HepG2 (cell line): Measurements from ENCODE around the gene MRPS34. TPM values are rescaled to one million over a fixed set of nuclear protein-coding genes. Genes with fewer than 3 reads are reported as not detected.

Experiments used
- AKNA ChIP-seq: sonication (generic); formaldehyde crosslinking; IDR thresholded peaks from 2 replicates; pipeline ENCODE4 v1.4.0; 2020; ENCODE audit warnings: missing genetic modification reagents, borderline replicate concordance
- ARID2 ChIP-seq: sonication (generic); formaldehyde crosslinking; IDR thresholded peaks from 2 replicates; pipeline ENCODE4 v1.8.1; 2022; ENCODE audit warnings: mild to moderate bottlenecking, missing genetic modification reagents, borderline replicate concordance
- GTF2F1 ChIP-seq: fragments of 150-350 bp; IDR thresholded peaks from 2 replicates; pipeline ENCODE4 v1.6.1; 2014; ENCODE audit warnings: low read length
- HNF4G ChIP-seq, 2 experiments: sonication (generic) in 1 of 2; formaldehyde crosslinking in 1 of 2; IDR thresholded peaks; 2 replicates each; pipeline versions ENCODE4 v1.4.0 to v1.6.1; 2011 to 2020; ENCODE audit warnings: borderline replicate concordance in 2 of 2, low read depth in 2 of 2, mild to moderate bottlenecking in 2 of 2, low read length in 1 of 2, missing genetic modification reagents in 1 of 2, moderate library complexity in 1 of 2
- KLF15 ChIP-seq: sonication (generic); formaldehyde crosslinking; IDR thresholded peaks from 2 replicates; pipeline ENCODE4 v1.8.1; 2023; ENCODE audit warnings: borderline replicate concordance, mild to moderate bottlenecking, inconsistent platforms, missing genetic modification reagents, mixed read lengths
- MAF1 ChIP-seq: sonication (generic); formaldehyde crosslinking; IDR thresholded peaks from 2 replicates; pipeline ENCODE4 v1.5.0; 2020; ENCODE audit warnings: missing genetic modification reagents, borderline replicate concordance
- NPAS2 ChIP-seq: sonication (generic); formaldehyde crosslinking; IDR thresholded peaks from 2 replicates; pipeline ENCODE4 v1.8.0; 2022; ENCODE audit warnings: mild to moderate bottlenecking, missing genetic modification reagents, borderline replicate concordance
- SNAPC2 ChIP-seq: sonication (generic); formaldehyde crosslinking; IDR thresholded peaks from 2 replicates; pipeline ENCODE4 v1.8.1; 2022; ENCODE audit warnings: mild to moderate bottlenecking, missing genetic modification reagents
- U2AF1 ChIP-seq: fragments of 200-400 bp; formaldehyde crosslinking; optimal IDR thresholded peaks from 2 replicates; pipeline ENCODE3; 2017; ENCODE audit warnings: mild to moderate bottlenecking, low read depth, low read length
- polyA plus RNA-seq, 8 experiments: library from polyadenylated mRNA; depleted of rRNA in 3 of 8; stranded (reverse) in 7 of 8; unstranded in 1 of 8; fragments of >200 nt; fragmentation: Illumina TruSeq in 4 of 8; extraction: Trizol in 4 of 8; gene quantifications; 2 replicates each; pipeline versions ENCODE4 v1.2.1 to v1.2.3, GENCODE V29; 2011 to 2016; ENCODE audit warnings: low read depth in 4 of 8, missing spikeins in 1 of 8, mixed read lengths in 1 of 8; ENCODE audit not compliant: insufficient read depth in 1 of 8
- total RNA-seq, 5 experiments: library from RNA; depleted of rRNA; stranded (reverse); fragments of >200 nt; fragmentation: Illumina TruSeq; extraction: Trizol; gene quantifications; 2 replicates each; pipeline ENCODE4 v1.2.3, GENCODE V29; 2016; ENCODE audit warnings: low read depth in 1 of 5
- TF ChIP-seq, protein P1 (sequence below): sonication (generic); formaldehyde crosslinking; IDR thresholded peaks from 2 replicates; pipeline ENCODE4 v1.4.0; 2020; ENCODE audit warnings: mild to moderate bottlenecking, missing genetic modification reagents
- TF ChIP-seq, protein P2 (sequence below): sonication (generic); formaldehyde crosslinking; IDR thresholded peaks from 2 replicates; pipeline ENCODE4 v1.8.0; 2022; ENCODE audit warnings: missing genetic modification reagents, low read depth, mild to moderate bottlenecking, borderline replicate concordance
- TF ChIP-seq, protein P3 (sequence below): sonication (generic); formaldehyde crosslinking; conservative IDR thresholded peaks from 2 replicates; pipeline ENCODE4 v1.4.0; 2020; ENCODE audit warnings: missing genetic modification reagents

Gene MRPS34
- total and polyA plus RNA-seq, 2 of the 13 experiments (the other 11 are each of a cell fraction or from before 2014, with no cell fraction given): 63.5 to 131 TPM

DNA sequence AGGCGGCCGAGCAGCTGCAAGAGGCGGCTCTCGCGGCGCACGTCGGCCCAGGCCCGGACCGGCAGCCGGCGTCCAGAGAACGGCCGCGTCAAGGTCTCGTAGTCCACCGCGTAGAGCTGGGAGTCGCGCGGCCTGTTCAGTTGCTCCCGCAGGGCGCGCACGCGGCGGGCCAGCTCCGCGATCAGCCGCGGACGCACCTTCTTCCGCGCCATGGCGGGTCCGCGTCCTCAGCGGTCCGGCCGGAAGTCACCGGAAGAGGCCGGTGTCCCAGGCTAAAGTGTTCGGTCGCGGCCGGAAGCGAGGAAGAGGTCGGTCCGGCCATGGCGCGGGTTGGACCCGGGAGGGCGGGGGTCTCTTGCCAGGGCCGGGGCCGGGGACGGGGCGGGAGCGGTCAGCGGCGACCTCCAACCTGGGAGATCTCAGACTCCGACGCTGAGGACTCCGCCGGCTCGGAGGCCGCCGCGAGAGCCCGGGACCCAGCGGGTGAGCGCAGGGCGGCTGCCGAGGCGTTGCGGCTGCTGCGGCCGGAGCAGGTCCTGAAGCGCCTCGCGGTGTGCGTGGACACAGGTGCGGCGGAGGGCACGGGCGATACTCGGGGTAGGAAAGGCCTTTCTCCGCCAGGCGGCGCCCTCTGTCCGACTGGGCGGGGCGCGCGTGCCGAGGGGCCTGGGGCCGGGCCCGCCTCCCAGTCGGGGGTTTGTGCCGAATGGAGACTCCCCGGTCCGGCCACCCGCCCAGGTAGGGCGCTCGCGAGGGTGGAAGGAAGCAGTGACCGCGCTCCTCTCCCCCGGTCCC lies at the start of gene MRPS34 (continued):
- TF ChIP-seq AKNA (CRISPR knock-in tag) (no peak), ARID2 (CRISPR knock-in tag) (no peak), SNAPC2 (CRISPR knock-in tag) (peak; percentile 32; the same call in 1 of the 2 replicates), KLF15 (CRISPR knock-in tag) (0 out of 2 replicates have a peak, but pooled peaks have one; percentile 41), U2AF1 (peak; percentile 53), HNF4G (IDR thresholded peaks at IDR 0.05; ENCODE audit: borderline replicate concordance, low read depth, low read length) (peak; percentile 15; the same call in 1 of the 2 replicates), HNF4G (CRISPR knock-in tag; IDR thresholded peaks at IDR 0.05; ENCODE audit: borderline replicate concordance, low read depth) (0 out of 2 replicates have a peak, but pooled peaks have one; percentile 35), NPAS2 (CRISPR knock-in tag) (peak; percentile 72; the same call in 1 of the 2 replicates), GTF2F1 (no peak), MAF1 (CRISPR knock-in tag) (no peak; the same call in 1 of the 2 replicates)
- TF ChIP-seq, protein P1, sequence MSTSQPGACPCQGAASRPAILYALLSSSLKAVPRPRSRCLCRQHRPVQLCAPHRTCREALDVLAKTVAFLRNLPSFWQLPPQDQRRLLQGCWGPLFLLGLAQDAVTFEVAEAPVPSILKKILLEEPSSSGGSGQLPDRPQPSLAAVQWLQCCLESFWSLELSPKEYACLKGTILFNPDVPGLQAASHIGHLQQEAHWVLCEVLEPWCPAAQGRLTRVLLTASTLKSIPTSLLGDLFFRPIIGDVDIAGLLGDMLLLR: no peak
- TF ChIP-seq, protein P2, sequence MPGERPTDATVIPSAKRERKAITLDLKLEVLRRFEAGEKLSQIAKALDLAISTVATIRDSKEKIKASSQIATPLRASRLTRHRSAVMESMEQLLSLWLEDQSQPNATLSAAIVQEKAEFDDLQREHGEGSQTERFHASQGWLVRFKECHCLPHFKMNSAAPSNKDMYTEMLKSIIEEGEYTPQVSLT (CRISPR knock-in tag): no peak
- TF ChIP-seq, protein P3, sequence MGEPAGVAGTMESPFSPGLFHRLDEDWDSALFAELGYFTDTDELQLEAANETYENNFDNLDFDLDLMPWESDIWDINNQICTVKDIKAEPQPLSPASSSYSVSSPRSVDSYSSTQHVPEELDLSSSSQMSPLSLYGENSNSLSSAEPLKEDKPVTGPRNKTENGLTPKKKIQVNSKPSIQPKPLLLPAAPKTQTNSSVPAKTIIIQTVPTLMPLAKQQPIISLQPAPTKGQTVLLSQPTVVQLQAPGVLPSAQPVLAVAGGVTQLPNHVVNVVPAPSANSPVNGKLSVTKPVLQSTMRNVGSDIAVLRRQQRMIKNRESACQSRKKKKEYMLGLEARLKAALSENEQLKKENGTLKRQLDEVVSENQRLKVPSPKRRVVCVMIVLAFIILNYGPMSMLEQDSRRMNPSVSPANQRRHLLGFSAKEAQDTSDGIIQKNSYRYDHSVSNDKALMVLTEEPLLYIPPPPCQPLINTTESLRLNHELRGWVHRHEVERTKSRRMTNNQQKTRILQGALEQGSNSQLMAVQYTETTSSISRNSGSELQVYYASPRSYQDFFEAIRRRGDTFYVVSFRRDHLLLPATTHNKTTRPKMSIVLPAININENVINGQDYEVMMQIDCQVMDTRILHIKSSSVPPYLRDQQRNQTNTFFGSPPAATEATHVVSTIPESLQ (CRISPR knock-in tag): 0 out of 2 replicates have a peak, but pooled peaks have one; percentile 63
